Activated T-cell treated with anti-CD3 and anti-CD28 coated beads, Interleukin-2, amount 50 U/mL, for 24 hours (primary cell): ENCODE data around the gene UVSSA.

Experiments used
- DNase-seq: peaks from one replicate; pipeline ENCODE4 v3.0.0-alpha.2; 2020
- H3K27ac Mint-ChIP-seq: 2 replicates; pipeline ENCODE4 v1.8.0; 2020; ENCODE audit warnings: mild to moderate bottlenecking, mixed read lengths
- H3K27me3 Mint-ChIP-seq: 2 replicates; pipeline ENCODE4 v1.8.0; 2020; ENCODE audit warnings: mixed read lengths
- H3K36me3 Mint-ChIP-seq: 2 replicates; pipeline ENCODE4 v1.8.0; 2020; ENCODE audit warnings: low read depth, mixed read lengths
- H3K4me1 Mint-ChIP-seq: 2 replicates; pipeline ENCODE4 v1.8.0; 2020; ENCODE audit warnings: low read depth, mixed read lengths
- H3K4me3 Mint-ChIP-seq: 2 replicates; pipeline ENCODE4 v1.8.0; 2020; ENCODE audit warnings: mild to moderate bottlenecking, moderate library complexity, mixed read lengths
- H3K9me3 Mint-ChIP-seq: 2 replicates; pipeline ENCODE4 v1.8.0; 2020; ENCODE audit warnings: mixed read lengths

Gene UVSSA

GRCh38 chr4:1346781-1347409 lies at the start of gene UVSSA:
Gene UVSSA (plus strand): TSS chr4:1347208. CDS start chr4:1348092, 884 bp downstream.
- peaks cover 56% of the 10 kb centered on the region for H3K4me1 Mint-ChIP-seq
- peak within 1 kb of the TSS; percentile 86 for H3K4me3 Mint-ChIP-seq
- peaks cover 40% of the 10 kb centered on the region for H3K36me3 Mint-ChIP-seq
- H3K9me3 Mint-ChIP-seq = no peaks in the 10 kb centered on the region
- DNase-seq = peak; percentile 100
- no peaks in the 10 kb centered on the region for H3K27me3 Mint-ChIP-seq
- H3K27ac Mint-ChIP-seq = peak within 1 kb of the TSS; percentile 95

- Mint-ChIP-seq H3K4me3 (no peak overlapping the region), H3K4me1 (peaks cover 67% of the 10 kb centered on the region), H3K27ac (peak overlapping the region; percentile 34), H3K36me3 (peaks cover 75% of the 10 kb centered on the region), H3K9me3 (no peaks in the 10 kb centered on the region), H3K27me3 (no peaks in the 10 kb centered on the region)
- no peak for DNase-seq
These were observed 49.3 kb upstream of the UVSSA start for GRCh38 chr4:1297456-1298325.

DNA sequence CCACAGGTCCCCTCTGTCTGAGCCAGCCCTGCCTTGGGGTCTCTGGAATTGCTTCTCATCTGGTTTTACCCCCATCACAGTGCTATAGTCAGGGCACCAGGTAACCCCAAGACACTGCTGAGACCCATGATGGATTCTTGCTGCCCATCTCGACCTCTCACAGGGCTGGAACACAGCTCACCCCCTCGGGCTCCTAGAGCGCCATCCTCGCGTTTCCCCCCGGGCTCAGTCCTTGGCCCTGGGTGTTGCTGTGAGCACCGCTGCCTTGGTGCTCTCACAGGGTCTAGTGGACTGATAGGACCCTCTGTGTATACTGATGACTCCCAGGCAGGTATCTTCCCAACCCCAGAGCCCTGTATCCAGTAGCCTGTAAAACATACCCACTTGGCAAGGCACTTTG lies 48.5 kb upstream of the UVSSA start:
- H3K27ac Mint-ChIP-seq = no peak overlapping the region
- peaks cover 69% of the 10 kb centered on the region for H3K4me1 Mint-ChIP-seq

GRCh38 chr4:1299301-1299860 lies 47.6 kb upstream of the UVSSA start:
- H3K27me3 Mint-ChIP-seq = no peaks in the 10 kb centered on the region
- H3K36me3 Mint-ChIP-seq = peaks cover 71% of the 10 kb centered on the region
- H3K4me3 Mint-ChIP-seq = no peak overlapping the region
- DNase-seq = no peak
- H3K27ac Mint-ChIP-seq = peak overlapping the region; percentile 53
- peaks cover 59% of the 10 kb centered on the region for H3K4me1 Mint-ChIP-seq
- no peaks in the 10 kb centered on the region for H3K9me3 Mint-ChIP-seq

More for the DNA sequence above, 48.5 kb upstream of the UVSSA start:
- Mint-ChIP-seq H3K9me3 (no peaks in the 10 kb centered on the region), H3K36me3 (peaks cover 79% of the 10 kb centered on the region), H3K27me3 (no peaks in the 10 kb centered on the region), H3K4me3 (no peak overlapping the region)
- no peak for DNase-seq

- Mint-ChIP-seq H3K27ac (peak overlapping the region; percentile 86), H3K27me3 (no peaks in the 10 kb centered on the region), H3K4me3 (no peak overlapping the region), H3K4me1 (peaks cover 62% of the 10 kb centered on the region), H3K9me3 (no peaks in the 10 kb centered on the region), H3K36me3 (peaks cover 79% of the 10 kb centered on the region)
- peak; percentile 49 for DNase-seq
These were observed 46.2 kb upstream of the UVSSA start for GRCh38 chr4:1300466-1301455.

GRCh38 chr4:1302159-1302558 lies 44.8 kb upstream of the UVSSA start:
- peaks cover 79% of the 10 kb centered on the region for H3K36me3 Mint-ChIP-seq
- H3K9me3 Mint-ChIP-seq = no peaks in the 10 kb centered on the region
- H3K4me3 Mint-ChIP-seq = no peak overlapping the region
- H3K27ac Mint-ChIP-seq = peak overlapping the region; percentile 58
- peaks cover 67% of the 10 kb centered on the region for H3K4me1 Mint-ChIP-seq
- no peaks in the 10 kb centered on the region for H3K27me3 Mint-ChIP-seq
- no peak for DNase-seq

GRCh38 chr4:1305261-1305711 lies 41.7 kb upstream of the UVSSA start:
- Mint-ChIP-seq H3K4me1 (peaks cover 77% of the 10 kb centered on the region), H3K27ac (peak overlapping the region; percentile 89), H3K27me3 (no peaks in the 10 kb centered on the region), H3K36me3 (peaks cover 62% of the 10 kb centered on the region), H3K4me3 (peak overlapping the region; percentile 5), H3K9me3 (no peaks in the 10 kb centered on the region)
- DNase-seq = no peak

GRCh38 chr4:1305781-1306455 lies 41.1 kb upstream of the UVSSA start:
- Mint-ChIP-seq H3K4me1 (peaks cover 76% of the 10 kb centered on the region), H3K4me3 (peak overlapping the region; percentile 44), H3K27me3 (no peaks in the 10 kb centered on the region), H3K27ac (peak overlapping the region; percentile 89), H3K9me3 (no peaks in the 10 kb centered on the region), H3K36me3 (peaks cover 55% of the 10 kb centered on the region)
- peak; percentile 55 for DNase-seq

GRCh38 chr4:1307951-1308735 lies 38.9 kb upstream of the UVSSA start:
- Mint-ChIP-seq H3K27ac (peak overlapping the region; percentile 85), H3K4me1 (peaks cover 72% of the 10 kb centered on the region), H3K9me3 (no peaks in the 10 kb centered on the region), H3K27me3 (no peaks in the 10 kb centered on the region), H3K4me3 (no peak overlapping the region), H3K36me3 (peaks cover 56% of the 10 kb centered on the region)
- no peak for DNase-seq

GRCh38 chr4:1309261-1310010 lies 37.6 kb upstream of the UVSSA start:
- Mint-ChIP-seq H3K4me1 (peaks cover 74% of the 10 kb centered on the region), H3K9me3 (no peaks in the 10 kb centered on the region), H3K27ac (peak overlapping the region; percentile 85), H3K27me3 (no peaks in the 10 kb centered on the region), H3K4me3 (peak overlapping the region; percentile 67), H3K36me3 (peaks cover 64% of the 10 kb centered on the region)
- DNase-seq = peak; percentile 67

GRCh38 chr4:1310031-1310795 lies 36.8 kb upstream of the UVSSA start:
- Mint-ChIP-seq H3K27me3 (no peaks in the 10 kb centered on the region), H3K4me1 (peaks cover 71% of the 10 kb centered on the region), H3K36me3 (peaks cover 64% of the 10 kb centered on the region), H3K9me3 (no peaks in the 10 kb centered on the region), H3K4me3 (peak overlapping the region; percentile 67), H3K27ac (peak overlapping the region; percentile 58)
- no peak for DNase-seq
